ENCODE results near the gene HCFC1. TPM values are rescaled to one million over a fixed set of nuclear protein-coding genes. Genes with fewer than 3 reads are reported as not detected.

HCFC1 gene
- total and polyA plus RNA-seq, 9 of the 15 experiments (the other 6 are each of a cell fraction or from before 2014, with no cell fraction given), result 2.8 to 133 (median 17.1) TPM

GRCh38 chrX:153969125-153969903, 2.3 kb downstream of the HCFC1 start (continued):
- no peak for TF ChIP-seq GABPA (tag; conservative IDR thresholded peaks at IDR 0.05; ENCODE audit: low read depth)
- peak; percentile 78 for TF ChIP-seq RBFOX2 (IDR thresholded peaks at IDR 0.05; ENCODE audit: low read depth, low read length)

GRCh38 chrX:153968754-153969124, 2.9 kb downstream of the HCFC1 start:
- no peaks in the 10 kb centered on the region for H3K9me3 ChIP-seq (replicated peaks; ENCODE audit: control insufficient read depth, insufficient read depth, low read depth, low read length)
- ChIA-PET CTCF (ENCODE audit: low intra/inter-chr PET ratio) (no interaction called here), POLR2A (interaction anchor here (0.7 to 3.1 kb wide), 5 partner anchors 11 to 407 kb away, joined by 3 to 24 read pairs (median 17); no protein-coding TSS in a partner anchor)
- H3K9ac ChIP-seq (ENCODE audit: insufficient read depth in 1 of 2, low read depth in 2 of 2, low read length in 2 of 2), result peak overlapping the region; percentile 77 to 96
- ATAC-seq, result peak; percentile 2; the same call in 1 of the 3 replicates
- H3K79me2 ChIP-seq (ENCODE audit: control insufficient read depth, insufficient read depth, low read length), result peaks cover 87% of the 10 kb centered on the region
- peak overlapping the region; percentile 86 for H3K4me2 ChIP-seq (ENCODE audit: insufficient read depth, low read length)
- H2AFZ ChIP-seq (ENCODE audit: low read depth, low read length), result no peak overlapping the region
- H3K4me1 ChIP-seq (replicated peaks in 1 of 2; ENCODE audit: control insufficient read depth in 2 of 2, insufficient read depth in 2 of 2, low read length in 2 of 2), result peaks cover 32 to 62% of the 10 kb centered on the region in 2 experiments
- intact Hi-C loops (cut with micrococcal nuclease) (no loop called here), in situ Hi-C loops (cut with MboI) (no loop called here)
- peaks cover 5% of the 10 kb centered on the region for H3K9me1 ChIP-seq (ENCODE audit: control insufficient read depth, insufficient read depth, low read length)
- DNase-seq (ENCODE audit: extremely low read depth in 1 of 4, low spot score in 3 of 4), result peak in 2 of 4 experiments; percentile 38 to 75
- peaks cover 58% of the 10 kb centered on the region; the same call in 2 of the 3 replicates for H3K36me3 ChIP-seq (ENCODE audit: control insufficient read depth, insufficient read depth, low read length)
- H4K20me1 ChIP-seq (replicated peaks; ENCODE audit: control insufficient read depth, insufficient read depth, low read length), result peaks cover 53% of the 10 kb centered on the region
- WGBS (ENCODE audit: insufficient coverage, low coverage, missing lambda C conversion rate), result 2% methylated on average over 8 of the region's 12 CpGs
- FAIRE-seq, result peak; percentile 76
- BruUV-seq (replicated peaks), result no TSS peak
- H3K27me3 ChIP-seq (ENCODE audit: control insufficient read depth in 2 of 2, insufficient read depth in 2 of 2, low read length in 2 of 2), result no peaks in the 10 kb centered on the region
- peak overlapping the region; percentile 74 for H3K27ac ChIP-seq (ENCODE audit: extremely low read depth, low read depth, low read length)
- peak overlapping the region; percentile 84 for H3K4me3 ChIP-seq
- peak; percentile 41 for TF ChIP-seq RBBP5 (IDR thresholded peaks at IDR 0.05; ENCODE audit: borderline replicate concordance, insufficient read depth, low read length, poor library complexity, severe bottlenecking)
- TF ChIP-seq RAD21 (CRISPR knock-in tag; conservative IDR thresholded peaks at IDR 0.05 in 1 of 2, IDR thresholded peaks at IDR 0.05 in 1 of 2), result peak in 1 of 2 experiments; percentile 18; a peak in 2 of 4 replicates
- no peak for TF ChIP-seq E2F1 (CRISPR knock-in tag; IDR thresholded peaks at IDR 0.05)
- 0 out of 2 replicates have a peak, but pooled peaks have one; percentile 18 for TF ChIP-seq SMARCA4 (IDR thresholded peaks at IDR 0.05)
- 0 out of 2 replicates have a peak, but pooled peaks have one; percentile 19 for TF ChIP-seq VEZF1 (CRISPR knock-in tag; IDR thresholded peaks at IDR 0.05)
